Measurements from ENCODE around the gene GNB1.

- TF ChIP-seq HMG20B (CRISPR knock-in tag; IDR thresholded peaks at IDR 0.05) = no peak
- no peak for TF ChIP-seq CTCF (IDR thresholded peaks at IDR 0.05 in 2 of 3, conservative IDR thresholded peaks at IDR 0.05 in 1 of 3; ENCODE audit: insufficient read depth in 2 of 3, low read depth in 1 of 3, low read length in 3 of 3)
- no peak for TF ChIP-seq ZBED1 (IDR thresholded peaks at IDR 0.05)
- TF ChIP-seq MAZ (CRISPR knock-in tag; conservative IDR thresholded peaks at IDR 0.05 in 1 of 2, IDR thresholded peaks at IDR 0.05 in 1 of 2) = no peak
Observed at GRCh38 chr1:1920608-1921458, 29.9 kb upstream of the GNB1 start.
